HCT116 (cell line): ENCODE results near the gene CXCR5. TPM values are rescaled to one million over a fixed set of nuclear protein-coding genes. Genes with fewer than 3 reads are reported as not detected.
A peak's percentile ranks its signal among the peaks of the same experiment; 100 is the strongest.

ENCODE experiments used
- ATAC-seq: fragments of 200-7000 bp; cut with Tn5 transposase; 2 replicates; pipeline ENCODE4 v1.9.1; 2020; ENCODE audit warnings: mild to moderate bottlenecking, moderate library complexity
- BruUV-seq: library from RNA; stranded (reverse); fragments of 400-500 nt; replicated peaks from 2 replicates; lab custom pipeline; 2021; lab: Mats Ljungman, UMichigan
- CTCF ChIA-PET: fragments of 300-600 bp; sonication (Branson Sonifier 250); formaldehyde crosslinking; loops from one replicate; lab custom pipeline; 2021; ENCODE audit warnings: antibody characterized with exemption; lab: Charles Lee
- POLR2A ChIA-PET: fragments of 300-600, 350-600 bp; sonication (Branson Sonifier 250); formaldehyde crosslinking; loops from one replicate; lab custom pipeline; 2021; ENCODE audit warnings: antibody characterized with exemption; lab: Charles Lee
- RAD21 ChIA-PET, 2 experiments: fragments of 300-600 bp; sonication (Branson Sonifier 250); formaldehyde crosslinking; loops; one replicate each; lab custom pipeline; 2023; ENCODE audit warnings: low total read pairs in 2 of 2; ENCODE audit not compliant: uncharacterized antibody in 2 of 2, unreplicated experiment in 2 of 2, low non-redundant PET in 1 of 2; lab: Charles Lee
- DNase-seq: peaks from one replicate; pipeline ENCODE4 v3.0.0-alpha.2; 2010; ENCODE audit warnings: low read depth, low spot score
- H2AFZ ChIP-seq: fragments of 200-600 bp; shearing (Covaris generic), sonication (generic); 2 replicates; pipeline ENCODE4 v1.6.1; 2017; ENCODE audit warnings: low read depth, mixed run types, mixed read lengths, antibody characterized with exemption, low read length; ENCODE audit not compliant: poor library complexity, severe bottlenecking
- H3K27ac ChIP-seq: 2 replicates; pipeline ENCODE4 v1.5.1; 2012; ENCODE audit warnings: low read depth, low read length
- H3K27me3 ChIP-seq: fragments of 200-600 bp; sonication (generic); 2 replicates; pipeline ENCODE4 v1.6.1; 2016; ENCODE audit warnings: mixed run types, low read length, mixed read lengths; ENCODE audit not compliant: insufficient read depth
- H3K36me3 ChIP-seq, 2 experiments: fragments of 200-500 bp in 1 of 2; fragments of 200-600 bp in 1 of 2; sonication (Bioruptor generic) in 1 of 2; sonication (generic) in 1 of 2; 2 replicates each; pipeline versions ENCODE4 v1.5.1 to v1.6.1; 2014 to 2016; ENCODE audit warnings: low read length in 2 of 2, inconsistent platforms in 1 of 2, mixed read lengths in 1 of 2, mixed run types in 1 of 2; ENCODE audit not compliant: insufficient read depth in 2 of 2, control insufficient read depth in 1 of 2
- H3K4me1 ChIP-seq, 2 experiments: fragments of 200-600 bp in 1 of 2; sonication (generic) in 1 of 2; 2 replicates each; pipeline versions ENCODE4 v1.5.1 to v1.6.1; 2012 to 2017; ENCODE audit warnings: low read length in 2 of 2, inconsistent platforms in 1 of 2, mild to moderate bottlenecking in 1 of 2, mixed read lengths in 1 of 2, mixed run types in 1 of 2, moderate library complexity in 1 of 2; ENCODE audit not compliant: insufficient read depth in 2 of 2, control insufficient read depth in 1 of 2
- H3K4me2 ChIP-seq: fragments of 200-600 bp; sonication (generic); 2 replicates; pipeline ENCODE4 v1.6.1; 2017; ENCODE audit warnings: mixed run types, low read length, mixed read lengths
- H3K4me3 ChIP-seq, 2 experiments: fragments of 200-600 bp in 1 of 2; sonication (generic) in 1 of 2; replicated peaks in 1 of 2; 2 replicates each; pipeline ENCODE4 v1.5.1; 2011 to 2016; ENCODE audit warnings: low read length in 2 of 2, control low read depth in 1 of 2, low read depth in 1 of 2, mild to moderate bottlenecking in 1 of 2, mixed read lengths in 1 of 2, mixed run types in 1 of 2
- H3K79me2 ChIP-seq: fragments of 200-600 bp; sonication (generic); 2 replicates; pipeline ENCODE4 v1.6.1; 2017; ENCODE audit warnings: mild to moderate bottlenecking, mixed run types, low read length, moderate library complexity, mixed read lengths; ENCODE audit not compliant: insufficient read depth
- H3K9ac ChIP-seq: fragments of 200-600 bp; sonication (generic); 2 replicates; pipeline ENCODE4 v1.6.1; 2016; ENCODE audit warnings: low read length, mixed read lengths
- H3K9me2 ChIP-seq: fragments of 200-600 bp; sonication (generic), shearing (Covaris generic); 2 replicates; pipeline ENCODE4 v1.6.1; 2017; ENCODE audit warnings: mixed run types, mild to moderate bottlenecking, moderate library complexity; ENCODE audit not compliant: insufficient read depth
- H3K9me3 ChIP-seq, 2 experiments: fragments of 200-500 bp in 1 of 2; fragments of 200-600 bp in 1 of 2; sonication (Bioruptor generic) in 1 of 2; sonication (generic) in 1 of 2; 2 replicates each; pipeline ENCODE4 v1.6.1; 2014 to 2017; ENCODE audit warnings: low read length in 2 of 2, mixed read lengths in 2 of 2, inconsistent platforms in 1 of 2, low read depth in 1 of 2, mild to moderate bottlenecking in 1 of 2, mixed run types in 1 of 2, moderate library complexity in 1 of 2; ENCODE audit not compliant: control insufficient read depth in 1 of 2, insufficient read depth in 1 of 2
- H4K20me1 ChIP-seq: fragments of 200-600 bp; sonication (generic), shearing (Covaris generic); 2 replicates; pipeline ENCODE4 v1.6.1; 2017; ENCODE audit warnings: mixed run types, mild to moderate bottlenecking, moderate library complexity; ENCODE audit not compliant: insufficient read depth
- ATF3 ChIP-seq: IDR thresholded peaks from 2 replicates; pipeline ENCODE4 v1.6.1; 2012
- CBX3 ChIP-seq: IDR thresholded peaks from 2 replicates; pipeline ENCODE4 v1.6.1; 2012; ENCODE audit warnings: low read depth
- CEBPB ChIP-seq: IDR thresholded peaks from 2 replicates; pipeline ENCODE4 v1.6.1; 2012; ENCODE audit warnings: low read depth
- CTCF ChIP-seq, 3 experiments: fragments of 200-600 bp in 1 of 3; sonication (generic) in 1 of 3; IDR thresholded peaks in 2 of 3; conservative IDR thresholded peaks in 1 of 3; 2 replicates each; pipeline ENCODE4 v1.5.1; 2012 to 2017; ENCODE audit warnings: low read depth in 2 of 3, low read length in 2 of 3, antibody characterized with exemption in 1 of 3, borderline replicate concordance in 1 of 3, control low read depth in 1 of 3, mild to moderate bottlenecking in 1 of 3, mixed read lengths in 1 of 3, mixed run types in 1 of 3, moderate library complexity in 1 of 3; ENCODE audit not compliant: insufficient read depth in 1 of 3
- EGR1 ChIP-seq: IDR thresholded peaks from 2 replicates; pipeline ENCODE4 v1.6.1; 2012; ENCODE audit warnings: low read depth
- ELF1 ChIP-seq: IDR thresholded peaks from 2 replicates; pipeline ENCODE4 v1.6.1; 2012; ENCODE audit warnings: low read depth, borderline replicate concordance
- EZH2 ChIP-seq: fragments of 200-600 bp; sonication (generic); IDR thresholded peaks from 2 replicates; pipeline ENCODE4 v1.6.1; 2017; ENCODE audit warnings: antibody characterized with exemption, mixed run types
- EZH2phosphoT487 ChIP-seq: fragments of 200-600 bp; IDR thresholded peaks from 2 replicates; pipeline ENCODE4 v1.6.1; 2018; ENCODE audit warnings: antibody characterized with exemption, borderline replicate concordance
- FOSL1 ChIP-seq: IDR thresholded peaks from 2 replicates; pipeline ENCODE4 v1.6.1; 2012; ENCODE audit warnings: low read depth
- JUND ChIP-seq: IDR thresholded peaks from 2 replicates; pipeline ENCODE4 v1.6.1; 2012
- MAX ChIP-seq: IDR thresholded peaks from 2 replicates; pipeline ENCODE4 v1.6.1; 2012
- POLR2A ChIP-seq: IDR thresholded peaks from 2 replicates; pipeline ENCODE4 v1.7.0; 2011; ENCODE audit warnings: borderline replicate concordance; ENCODE audit not compliant: insufficient read depth, insufficient read length; ENCODE audit errors: extremely low read depth
- POLR2AphosphoS5 ChIP-seq: IDR thresholded peaks from 2 replicates; pipeline ENCODE4 v1.6.1; 2011; ENCODE audit warnings: mild to moderate bottlenecking, low read depth, low read length, moderate library complexity
- RAD21 ChIP-seq: IDR thresholded peaks from 2 replicates; pipeline ENCODE4 v1.6.1; 2012; ENCODE audit warnings: low read depth, mild to moderate bottlenecking
- SIN3A ChIP-seq: IDR thresholded peaks from 2 replicates; pipeline ENCODE4 v1.6.1; 2012; ENCODE audit warnings: low read depth
- SP1 ChIP-seq: IDR thresholded peaks from 2 replicates; pipeline ENCODE4 v1.6.1; 2012; ENCODE audit warnings: low read depth
- SRF ChIP-seq: IDR thresholded peaks from 2 replicates; pipeline ENCODE4 v1.6.1; 2012; ENCODE audit warnings: low read depth
- TCF7L2 ChIP-seq: IDR thresholded peaks from 2 replicates; pipeline ENCODE4 v1.7.0; 2011; ENCODE audit warnings: borderline replicate concordance, inconsistent platforms; ENCODE audit not compliant: insufficient read depth, insufficient read length; ENCODE audit errors: extremely low read depth
- YY1 ChIP-seq: IDR thresholded peaks from 2 replicates; pipeline ENCODE4 v1.6.1; 2011; ENCODE audit warnings: low read length, low read depth, moderate library complexity, mild to moderate bottlenecking; ENCODE audit not compliant: insufficient replicate concordance; ENCODE audit errors: extremely low read depth
- ZBTB33 ChIP-seq: IDR thresholded peaks from 2 replicates; pipeline ENCODE4 v1.6.1; 2011; ENCODE audit warnings: mild to moderate bottlenecking, low read length, moderate library complexity; ENCODE audit not compliant: insufficient replicate concordance; ENCODE audit errors: extremely low read depth
- ZFX ChIP-seq: fragments of 450-650 bp; IDR thresholded peaks from 2 replicates; pipeline ENCODE4 v1.6.1; 2017
- intact Hi-C: fragments of 100-400 bp; cut with micrococcal nuclease; formaldehyde crosslinking; loops from 2 replicates; pipeline ENCODE4 v1.10.0; 2022
- total RNA-seq: library from RNA; stranded (reverse); gene quantifications from one replicate; pipeline ENCODE4 v1.2.1, GENCODE V29; 2021; ENCODE audit not compliant: unreplicated experiment

Gene CXCR5
- total RNA-seq, 1 experiment from 2014 or later: not detected

- Histone ChIP-seq H3K4me1 (peaks cover 37 to 61% of the 10 kb centered on the region in 2 experiments), H2AFZ (no peak overlapping the region), H3K27ac (peak overlapping the region; percentile 100), H3K4me3 (peak overlapping the region; percentile 18 to 19; a peak in 3 of 4 replicates), H3K4me2 (peak overlapping the region; percentile 100), H4K20me1 (peaks cover 4% of the 10 kb centered on the region; the same call in 1 of the 2 replicates), H3K9me2 (no peaks in the 10 kb centered on the region), H3K9ac (peak overlapping the region; percentile 91), H3K79me2 (peaks cover 84% of the 10 kb centered on the region), H3K27me3 (no peaks in the 10 kb centered on the region), H3K9me3 (no peaks in the 10 kb centered on the region), H3K36me3 (peaks cover 24 to 33% of the 10 kb centered on the region in 2 experiments)
- DNase-seq (no peak), ATAC-seq (peak; percentile 50)
- no TSS peak for BruUV-seq
- POLR2A ChIA-PET: interaction anchor here (2.7 kb wide), 1 partner anchor 116 kb away, joined by 15 read pairs; the partner anchor contains the start of gene DDX6
- CTCF ChIA-PET: interaction anchor here (2.4 to 7.2 kb wide), 2 partner anchors 21 to 49 kb away, joined by 10 to 150 read pairs; partner anchors contain the start of genes BCL9L and UPK2
- RAD21 ChIA-PET: interaction anchor here in 1 of 2 experiments (0.7 kb wide), 1 partner anchor 14 kb away, joined by 3 read pairs; no protein-coding TSS in a partner anchor
- intact Hi-C loops: loop anchor here (1.0 to 5.0 kb wide), 3 partner anchors 21 to 115 kb away; partner anchors contain the start of genes DDX6 and UPK2
- TF ChIP-seq TCF7L2 (no peak), POLR2AphosphoS5 (peak; percentile 54), ZFX (0 out of 2 replicates have a peak, but pooled peaks have one; percentile 12), EZH2 (no peak), CTCF (IDR thresholded peaks at IDR 0.05 in 2 of 3, conservative IDR thresholded peaks at IDR 0.05 in 1 of 3; ENCODE audit: borderline replicate concordance in 1 of 3, insufficient read depth in 1 of 3, low read depth in 2 of 3, low read length in 2 of 3) (peak in 2 of 3 experiments; percentile 87 to 92; a peak in 4 of 6 replicates), CBX3 (no peak), SP1 (no peak), ATF3 (no peak), YY1 (peak; percentile 11), POLR2A (no peak), EGR1 (no peak), RAD21 (no peak), ELF1 (no peak), EZH2phosphoT487 (no peak), ZBTB33 (no peak), JUND (no peak), MAX (no peak), FOSL1 (no peak), SIN3A (no peak), CEBPB (no peak), SRF (no peak)
Observed at GRCh38 chr11:118907051-118908042, 23.7 kb downstream of the CXCR5 start.
